GM08714 (cell line): ENCODE measurements around the gene MX1.

Source experiments
- H3K4me3 ChIP-seq: fragments of 200-500 bp; sonication (Bioruptor generic); 2 replicates; pipeline ENCODE4 v1.5.1; 2014; ENCODE audit warnings: mild to moderate bottlenecking, low read length, inconsistent platforms
- ZNF274 ChIP-seq: IDR thresholded peaks from 2 replicates; pipeline ENCODE4 v1.6.1; 2012; ENCODE audit warnings: mild to moderate bottlenecking, low read depth, low read length

The MX1 gene

DNA sequence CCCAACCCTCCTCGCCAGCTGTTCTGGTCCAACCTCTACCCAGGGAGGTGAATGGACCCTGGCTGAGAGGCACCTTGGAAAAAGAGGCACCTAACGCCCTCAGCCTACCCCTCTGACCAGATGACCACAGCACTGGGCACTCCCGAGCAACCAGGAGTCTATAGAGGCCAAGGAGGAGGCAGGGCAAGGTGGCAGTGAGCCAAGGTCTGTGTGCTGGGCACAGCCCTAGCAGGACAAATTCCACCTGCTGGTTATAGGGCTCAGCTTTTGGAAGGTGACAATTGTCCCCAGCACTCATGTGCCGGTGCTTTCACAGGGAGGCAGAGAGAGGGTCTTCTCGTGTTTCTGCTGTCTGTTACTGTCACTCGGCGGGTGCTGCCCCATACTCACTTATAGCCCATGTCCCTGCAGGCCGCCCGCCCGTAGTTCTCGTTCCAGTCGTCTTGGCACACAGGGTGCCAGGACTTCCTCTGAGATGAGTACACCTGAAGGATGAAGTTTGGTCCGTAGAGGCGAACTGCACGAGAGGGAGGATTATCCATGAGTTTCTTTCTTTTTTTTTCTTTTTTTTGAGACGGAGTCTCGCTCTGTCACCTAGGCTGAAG lies 54.1 kb downstream of the MX1 start:
- TF ChIP-seq ZNF274 = no peak
- no peak overlapping the region for H3K4me3 ChIP-seq

- no peak overlapping the region for H3K4me3 ChIP-seq
- no peak for TF ChIP-seq ZNF274
Measured at GRCh38 chr21:41481191-41481590, 55.2 kb downstream of the MX1 start.

DNA sequence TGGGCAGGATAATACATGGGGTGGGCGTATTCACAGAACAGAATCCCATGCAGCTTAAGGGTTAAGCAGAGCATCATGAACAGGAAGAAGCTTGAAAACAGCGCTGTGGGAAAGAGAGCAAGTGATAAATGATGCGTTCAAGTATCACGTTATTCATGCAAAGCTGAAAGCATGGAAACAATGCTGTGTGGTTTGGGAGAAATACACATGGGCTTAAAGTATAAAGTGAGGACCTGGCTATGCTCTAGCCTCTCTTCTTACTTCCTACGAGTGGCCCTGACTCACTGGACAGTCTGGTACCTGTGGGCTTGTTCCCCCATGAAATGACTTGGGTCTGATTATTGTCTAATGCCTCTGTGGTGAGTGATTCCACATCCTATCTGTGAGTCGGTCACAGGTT lies 56.3 kb downstream of the MX1 start:
- no peak overlapping the region for H3K4me3 ChIP-seq
- no peak for TF ChIP-seq ZNF274

- TF ChIP-seq ZNF274 = no peak
- no peak overlapping the region for H3K4me3 ChIP-seq
Measured at GRCh38 chr21:41482980-41483379, 56.9 kb downstream of the MX1 start.

GRCh38 chr21:41483415-41483814 lies 57.4 kb downstream of the MX1 start:
- no peak for TF ChIP-seq ZNF274
- H3K4me3 ChIP-seq = no peak overlapping the region

GRCh38 chr21:41483973-41484372 lies 57.9 kb downstream of the MX1 start:
- H3K4me3 ChIP-seq = no peak overlapping the region
- TF ChIP-seq ZNF274 = no peak

DNA sequence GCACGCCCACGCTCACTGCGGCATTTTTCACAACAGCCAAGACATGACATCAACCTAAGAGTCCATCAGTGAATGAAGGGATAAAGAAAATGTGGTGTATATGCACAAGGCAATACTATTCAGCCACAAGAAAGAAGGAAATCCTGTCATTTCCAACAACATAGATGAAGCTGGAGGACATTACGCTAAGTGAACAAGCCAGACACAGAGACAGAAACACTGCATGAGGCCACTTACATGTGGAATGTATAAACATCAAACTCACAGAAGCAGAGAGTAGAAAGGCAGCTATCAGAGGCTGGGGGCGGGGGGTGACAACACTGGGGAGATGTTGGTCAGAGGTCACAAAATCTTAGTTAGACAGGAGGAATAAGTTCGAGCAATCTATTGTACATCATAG lies 61.0 kb downstream of the MX1 start:
- TF ChIP-seq ZNF274 = no peak

DNA sequence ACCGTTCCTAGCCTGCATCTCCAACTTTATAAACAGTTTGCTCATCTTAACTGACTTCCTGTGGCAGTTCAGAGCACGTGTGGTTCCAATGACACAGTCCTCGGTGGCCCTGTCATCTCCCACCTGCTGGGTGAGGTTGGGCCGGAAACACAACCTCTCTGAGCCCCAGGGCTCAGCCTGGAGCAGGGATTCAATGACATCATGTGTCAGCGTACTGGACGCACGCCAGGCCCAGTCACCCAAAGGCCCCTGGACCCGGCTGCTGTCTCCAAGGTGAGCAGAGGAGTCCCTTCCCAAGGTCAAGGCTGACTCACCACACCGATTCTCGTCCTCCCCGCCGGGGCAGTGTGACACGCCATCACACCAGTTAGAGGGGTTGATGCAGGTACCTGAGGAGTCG lies 62.0 kb downstream of the MX1 start:
- TF ChIP-seq ZNF274 = no peak
- no peak overlapping the region for H3K4me3 ChIP-seq

More for the DNA sequence above, 61.0 kb downstream of the MX1 start:
- H3K4me3 ChIP-seq = no peak overlapping the region

GRCh38 chr21:41489329-41489728 lies 63.3 kb downstream of the MX1 start:
- no peak overlapping the region for H3K4me3 ChIP-seq
- TF ChIP-seq ZNF274 = no peak

GRCh38 chr21:41490330-41490729 lies 64.3 kb downstream of the MX1 start:
- H3K4me3 ChIP-seq = no peak overlapping the region
- no peak for TF ChIP-seq ZNF274

DNA sequence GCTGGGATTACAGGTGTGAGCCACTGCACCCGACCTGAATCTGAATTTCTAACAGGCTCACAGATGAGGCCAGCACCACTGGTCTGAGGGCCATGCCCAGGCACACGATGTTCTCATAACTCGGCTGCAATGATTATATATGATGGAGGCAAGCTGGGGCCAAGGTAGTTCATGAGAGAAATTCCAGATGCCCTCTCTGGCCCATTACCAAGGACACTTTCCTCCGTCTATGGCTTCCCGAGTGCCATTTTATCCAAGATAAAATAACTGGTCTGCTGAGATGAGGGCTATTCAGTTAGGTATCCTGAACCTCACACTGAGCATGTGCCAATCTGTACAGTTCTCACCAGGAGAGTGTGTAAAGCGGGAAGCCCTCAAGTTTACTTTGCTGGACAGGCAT lies 65.4 kb downstream of the MX1 start:
- H3K4me3 ChIP-seq = no peak overlapping the region
- no peak for TF ChIP-seq ZNF274

DNA sequence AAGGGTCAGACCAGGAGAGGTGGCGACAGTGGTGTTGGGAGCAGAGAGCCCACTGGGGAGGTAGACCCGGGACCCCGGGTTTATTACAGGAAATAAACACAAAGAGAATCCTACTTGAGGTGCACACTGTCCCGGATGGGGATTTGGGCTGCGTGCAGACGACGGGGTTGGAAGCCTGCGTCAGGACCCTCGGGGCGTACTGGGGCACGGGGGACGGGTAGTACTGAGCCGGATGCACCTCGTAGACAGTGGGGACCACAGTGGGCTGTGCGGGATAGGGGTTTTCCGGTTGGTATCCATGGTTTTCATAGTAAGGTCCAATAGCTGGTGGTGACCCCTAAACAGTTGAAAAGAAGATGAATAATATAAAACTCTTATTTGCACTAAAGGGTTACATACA lies 68.2 kb downstream of the MX1 start:
- no peak for TF ChIP-seq ZNF274
- H3K4me3 ChIP-seq = no peak overlapping the region

- no peak for TF ChIP-seq ZNF274
- no peak overlapping the region for H3K4me3 ChIP-seq
Measured at GRCh38 chr21:41497008-41497407, 71.0 kb downstream of the MX1 start.

GRCh38 chr21:41497788-41498187 lies 71.7 kb downstream of the MX1 start:
- H3K4me3 ChIP-seq = no peak overlapping the region
- no peak for TF ChIP-seq ZNF274

DNA sequence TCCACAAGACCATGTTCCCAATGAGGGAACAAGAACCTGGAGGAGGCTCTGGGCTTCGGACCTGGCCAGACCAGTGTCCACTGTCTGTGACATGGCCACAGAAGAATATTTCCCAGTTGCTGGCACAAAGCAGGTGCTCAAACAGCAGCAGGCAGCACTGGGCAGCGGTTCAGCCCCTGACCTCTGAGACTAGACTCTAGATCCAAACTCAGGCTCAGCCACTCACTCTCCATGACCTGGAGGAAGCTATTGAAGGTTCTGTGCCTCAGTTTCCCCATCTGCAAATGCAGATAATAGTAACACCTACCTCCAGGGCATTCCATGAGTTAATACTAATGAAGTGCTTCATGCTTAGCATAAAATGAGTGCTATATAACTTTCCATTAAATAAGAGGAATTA lies 73.9 kb downstream of the MX1 start:
- TF ChIP-seq ZNF274 = no peak
- no peak overlapping the region for H3K4me3 ChIP-seq

GRCh38 chr21:41500363-41500762 lies 74.3 kb downstream of the MX1 start:
- no peak overlapping the region for H3K4me3 ChIP-seq
- TF ChIP-seq ZNF274 = no peak
